ENCODE measurements around the gene ERC1.

The ERC1 gene

GRCh38 chr12:1291601-1292332 is 300.7 kb downstream of the ERC1 start:
- H3K9ac ChIP-seq (ENCODE audit: insufficient read length): no peak overlapping the region
- no peak overlapping the region for H3K4me3 ChIP-seq
- no peaks in the 10 kb centered on the region for H3K9me3 ChIP-seq (ENCODE audit: low read depth, low read length)
- no peak for TF ChIP-seq EZH2 (IDR thresholded peaks at IDR 0.05)
- no peak for TF ChIP-seq POLR2AphosphoS5 (IDR thresholded peaks at IDR 0.05; ENCODE audit: borderline replicate concordance, low read depth, low read length)
- TF ChIP-seq FOXP2 (optimal IDR thresholded peaks at IDR 0.05; ENCODE audit: control extremely low read depth, extremely low read length, insufficient read depth): no peak
- no peak overlapping the region; the same call in 1 of the 2 replicates for H3K27ac ChIP-seq
- DNase-seq (ENCODE audit: low read depth, low spot score): no peak
- H3K36me3 ChIP-seq (ENCODE audit: insufficient read depth, low read length): 0 out of 2 replicates have a peak, but pooled peaks cover 18% of the 10 kb centered on the region

DNA sequence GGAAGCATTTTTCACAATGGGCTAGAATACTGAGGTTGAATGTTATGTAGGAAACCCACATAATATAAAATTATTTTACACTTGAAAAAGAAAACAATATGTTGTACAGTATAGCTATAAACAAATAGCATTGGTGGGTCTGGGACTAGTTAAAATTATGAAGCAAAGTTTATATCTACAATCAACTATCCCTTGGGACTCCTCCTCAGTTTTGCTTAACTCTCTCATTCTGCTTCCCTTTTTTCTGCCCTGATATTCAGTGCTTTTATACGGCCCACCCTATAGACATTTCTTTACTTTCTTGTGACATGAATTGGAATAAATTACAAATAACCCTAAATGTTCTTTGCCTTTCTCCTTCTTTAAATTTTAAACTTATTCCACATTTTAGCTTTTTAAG is 302.9 kb downstream of the ERC1 start:
- Histone ChIP-seq H3K36me3 (ENCODE audit: insufficient read depth, low read length) (peaks cover 27% of the 10 kb centered on the region; the same call in 1 of the 2 replicates), H3K4me3 (no peak overlapping the region), H3K27ac (no peak overlapping the region), H3K9ac (ENCODE audit: insufficient read length) (no peak overlapping the region), H3K9me3 (ENCODE audit: low read depth, low read length) (no peaks in the 10 kb centered on the region; the same call in 1 of the 2 replicates)
- no peak for DNase-seq (ENCODE audit: low read depth, low spot score)
- TF ChIP-seq FOXP2 (optimal IDR thresholded peaks at IDR 0.05; ENCODE audit: control extremely low read depth, extremely low read length, insufficient read depth): no peak
- no peak for TF ChIP-seq POLR2AphosphoS5 (IDR thresholded peaks at IDR 0.05; ENCODE audit: borderline replicate concordance, low read depth, low read length)
- no peak for TF ChIP-seq EZH2 (IDR thresholded peaks at IDR 0.05)

GRCh38 chr12:1297206-1297605 is 306.2 kb downstream of the ERC1 start:
- no peak overlapping the region for H3K27ac ChIP-seq
- TF ChIP-seq FOXP2 (optimal IDR thresholded peaks at IDR 0.05; ENCODE audit: control extremely low read depth, extremely low read length, insufficient read depth) (no peak), EZH2 (IDR thresholded peaks at IDR 0.05) (no peak), POLR2AphosphoS5 (IDR thresholded peaks at IDR 0.05; ENCODE audit: borderline replicate concordance, low read depth, low read length) (no peak)
- no peak overlapping the region for H3K4me3 ChIP-seq
- peaks cover 29% of the 10 kb centered on the region; the same call in 1 of the 2 replicates for H3K36me3 ChIP-seq (ENCODE audit: insufficient read depth, low read length)
- peaks cover 9% of the 10 kb centered on the region; the same call in 1 of the 2 replicates for H3K9me3 ChIP-seq (ENCODE audit: low read depth, low read length)
- no peak for DNase-seq (ENCODE audit: low read depth, low spot score)
- no peak overlapping the region for H3K9ac ChIP-seq (ENCODE audit: insufficient read length)

DNA sequence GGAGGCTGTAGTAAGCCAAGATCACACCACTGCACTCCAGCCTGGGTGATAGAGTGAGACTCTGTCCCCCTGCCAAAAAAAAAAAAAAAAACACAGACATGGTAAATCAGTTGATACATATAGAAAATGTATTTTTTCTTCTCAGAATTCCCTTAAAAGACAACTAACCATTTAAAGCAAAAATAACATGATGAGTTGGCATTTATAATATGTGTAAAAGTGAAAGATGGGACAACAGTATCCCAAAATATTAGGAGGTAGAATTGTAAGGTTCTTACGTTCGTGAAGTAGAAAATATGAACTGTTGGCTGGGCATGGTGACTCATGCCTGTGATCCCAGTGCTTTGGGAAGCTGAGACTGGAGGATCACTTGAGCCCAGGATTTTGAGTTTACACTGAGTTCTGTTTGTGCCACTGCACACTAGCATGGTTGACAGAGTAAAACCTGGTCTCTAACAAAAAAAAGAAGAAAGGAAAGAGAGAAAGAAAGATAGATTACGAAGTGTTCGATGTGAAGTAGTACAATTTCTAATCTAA is 306.7 kb downstream of the ERC1 start:
- Histone ChIP-seq H3K9ac (ENCODE audit: insufficient read length) (no peak overlapping the region), H3K4me3 (no peak overlapping the region), H3K9me3 (ENCODE audit: low read depth, low read length) (peaks cover 9% of the 10 kb centered on the region; the same call in 1 of the 2 replicates), H3K27ac (no peak overlapping the region), H3K36me3 (ENCODE audit: insufficient read depth, low read length) (peaks cover 29% of the 10 kb centered on the region; the same call in 1 of the 2 replicates)
- TF ChIP-seq EZH2 (IDR thresholded peaks at IDR 0.05) (no peak), FOXP2 (optimal IDR thresholded peaks at IDR 0.05; ENCODE audit: control extremely low read depth, extremely low read length, insufficient read depth) (no peak), POLR2AphosphoS5 (IDR thresholded peaks at IDR 0.05; ENCODE audit: borderline replicate concordance, low read depth, low read length) (no peak)
- no peak for DNase-seq (ENCODE audit: low read depth, low spot score)

DNA sequence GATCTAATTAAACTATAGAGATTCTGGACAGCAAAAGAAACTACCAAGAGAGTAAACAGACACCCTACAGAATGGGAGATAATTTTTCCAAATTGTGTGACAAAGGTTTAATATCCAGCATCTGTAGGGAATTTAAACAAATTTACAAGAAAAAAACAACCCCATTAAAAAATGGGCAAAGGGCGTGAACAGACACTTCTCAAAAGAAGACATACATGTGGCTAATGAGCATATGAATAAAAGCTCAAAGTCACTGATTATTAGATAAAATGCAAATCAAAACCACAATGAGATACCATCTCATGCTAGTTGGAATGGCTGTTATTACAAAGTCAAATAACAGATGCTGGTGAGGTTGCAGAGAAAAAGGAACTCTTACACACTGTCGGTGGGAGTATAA is 309.4 kb downstream of the ERC1 start:
- Histone ChIP-seq H3K9ac (ENCODE audit: insufficient read length) (no peak overlapping the region), H3K36me3 (ENCODE audit: insufficient read depth, low read length) (peaks cover 22% of the 10 kb centered on the region; the same call in 1 of the 2 replicates)

GRCh38 chr12:1302201-1302870 is 311.3 kb downstream of the ERC1 start:
- DNase-seq (ENCODE audit: low read depth, low spot score): no peak
- H3K9ac ChIP-seq (ENCODE audit: insufficient read length): no peak overlapping the region
- H3K4me3 ChIP-seq: no peak overlapping the region
- H3K36me3 ChIP-seq (ENCODE audit: insufficient read depth, low read length): peaks cover 19% of the 10 kb centered on the region; the same call in 1 of the 2 replicates
- TF ChIP-seq POLR2AphosphoS5 (IDR thresholded peaks at IDR 0.05; ENCODE audit: borderline replicate concordance, low read depth, low read length) (no peak), FOXP2 (optimal IDR thresholded peaks at IDR 0.05; ENCODE audit: control extremely low read depth, extremely low read length, insufficient read depth) (no peak), EZH2 (IDR thresholded peaks at IDR 0.05) (no peak)
- H3K27ac ChIP-seq: no peak overlapping the region
- peaks cover 9% of the 10 kb centered on the region; the same call in 1 of the 2 replicates for H3K9me3 ChIP-seq (ENCODE audit: low read depth, low read length)

More for the DNA sequence above, 309.4 kb downstream of the ERC1 start:
- TF ChIP-seq FOXP2 (optimal IDR thresholded peaks at IDR 0.05; ENCODE audit: control extremely low read depth, extremely low read length, insufficient read depth) (no peak), POLR2AphosphoS5 (IDR thresholded peaks at IDR 0.05; ENCODE audit: borderline replicate concordance, low read depth, low read length) (no peak), EZH2 (IDR thresholded peaks at IDR 0.05) (no peak)
- DNase-seq (ENCODE audit: low read depth, low spot score): no peak
- H3K4me3 ChIP-seq: no peak overlapping the region
- H3K27ac ChIP-seq: no peak overlapping the region
- H3K9me3 ChIP-seq (ENCODE audit: low read depth, low read length): peaks cover 9% of the 10 kb centered on the region; the same call in 1 of the 2 replicates

- TF ChIP-seq FOXP2 (optimal IDR thresholded peaks at IDR 0.05; ENCODE audit: control extremely low read depth, extremely low read length, insufficient read depth) (no peak), EZH2 (IDR thresholded peaks at IDR 0.05) (no peak), POLR2AphosphoS5 (IDR thresholded peaks at IDR 0.05; ENCODE audit: borderline replicate concordance, low read depth, low read length) (no peak)
- no peak overlapping the region for H3K9ac ChIP-seq (ENCODE audit: insufficient read length)
- peaks cover 4% of the 10 kb centered on the region; the same call in 1 of the 2 replicates for H3K36me3 ChIP-seq (ENCODE audit: insufficient read depth, low read length)
- H3K9me3 ChIP-seq (ENCODE audit: low read depth, low read length): peaks cover 4% of the 10 kb centered on the region; the same call in 1 of the 2 replicates
- no peak overlapping the region for H3K27ac ChIP-seq
- H3K4me3 ChIP-seq: no peak overlapping the region
- DNase-seq (ENCODE audit: low read depth, low spot score): no peak
Observed at GRCh38 chr12:1305063-1305434, 314.0 kb downstream of the ERC1 start.
